ENCODE data around the gene SMARCA2. TPM values are rescaled to one million over a fixed set of nuclear protein-coding genes. Genes with fewer than 3 reads are reported as not detected.

SMARCA2 gene
- total RNA-seq, 1 experiment from 2014 or later, result 77.6 TPM

DNA sequence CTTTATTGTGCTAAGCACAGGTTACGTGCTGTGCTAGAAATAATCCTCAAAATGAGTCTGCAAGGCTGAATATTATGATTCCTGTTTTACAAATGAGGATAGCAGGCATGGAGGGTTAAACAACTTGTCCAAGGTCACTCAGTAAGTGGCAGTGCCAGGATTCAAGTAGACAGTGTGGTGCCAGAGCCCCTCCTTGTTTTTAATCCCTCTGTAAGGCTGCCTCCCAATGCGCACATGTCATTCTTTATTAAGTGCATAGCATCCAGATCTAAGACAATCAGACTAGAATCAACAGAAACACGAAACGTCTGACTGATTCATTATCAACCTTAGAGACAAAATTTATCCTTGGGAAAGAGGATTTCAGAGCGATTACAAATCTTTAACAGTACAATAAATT, 199.6 kb downstream of the SMARCA2 start:
- Mint-ChIP-seq H3K4me3 (ENCODE audit: unreplicated experiment) (no peak overlapping the region), H3K9me3 (ENCODE audit: unreplicated experiment) (no peaks in the 10 kb centered on the region), H3K36me3 (ENCODE audit: insufficient read depth, unreplicated experiment) (no peaks in the 10 kb centered on the region), H3K27me3 (ENCODE audit: insufficient read depth, unreplicated experiment) (no peaks in the 10 kb centered on the region), H3K4me1 (ENCODE audit: insufficient read depth, unreplicated experiment) (peaks cover 6% of the 10 kb centered on the region), H3K27ac (ENCODE audit: low read depth, unreplicated experiment) (no peak overlapping the region)
- BruUV-seq (replicated peaks), result no TSS peak
- CTCF ChIA-PET, result interaction anchor here (1.0 kb wide), 1 partner anchor 16 kb away, joined by 4 read pairs; no protein-coding TSS in a partner anchor
- TF ChIP-seq, protein P1, sequence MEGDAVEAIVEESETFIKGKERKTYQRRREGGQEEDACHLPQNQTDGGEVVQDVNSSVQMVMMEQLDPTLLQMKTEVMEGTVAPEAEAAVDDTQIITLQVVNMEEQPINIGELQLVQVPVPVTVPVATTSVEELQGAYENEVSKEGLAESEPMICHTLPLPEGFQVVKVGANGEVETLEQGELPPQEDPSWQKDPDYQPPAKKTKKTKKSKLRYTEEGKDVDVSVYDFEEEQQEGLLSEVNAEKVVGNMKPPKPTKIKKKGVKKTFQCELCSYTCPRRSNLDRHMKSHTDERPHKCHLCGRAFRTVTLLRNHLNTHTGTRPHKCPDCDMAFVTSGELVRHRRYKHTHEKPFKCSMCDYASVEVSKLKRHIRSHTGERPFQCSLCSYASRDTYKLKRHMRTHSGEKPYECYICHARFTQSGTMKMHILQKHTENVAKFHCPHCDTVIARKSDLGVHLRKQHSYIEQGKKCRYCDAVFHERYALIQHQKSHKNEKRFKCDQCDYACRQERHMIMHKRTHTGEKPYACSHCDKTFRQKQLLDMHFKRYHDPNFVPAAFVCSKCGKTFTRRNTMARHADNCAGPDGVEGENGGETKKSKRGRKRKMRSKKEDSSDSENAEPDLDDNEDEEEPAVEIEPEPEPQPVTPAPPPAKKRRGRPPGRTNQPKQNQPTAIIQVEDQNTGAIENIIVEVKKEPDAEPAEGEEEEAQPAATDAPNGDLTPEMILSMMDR (IDR thresholded peaks at IDR 0.05; ENCODE audit: unreplicated experiment), result no peak
- POLR2A ChIA-PET, result interaction anchor here (0.6 kb wide), 1 partner anchor 20 kb away, joined by 3 read pairs; no protein-coding TSS in a partner anchor
- intact Hi-C loops (cut with micrococcal nuclease), result no loop called here
- DNase-seq (ENCODE audit: unreplicated experiment), result no peak

DNA sequence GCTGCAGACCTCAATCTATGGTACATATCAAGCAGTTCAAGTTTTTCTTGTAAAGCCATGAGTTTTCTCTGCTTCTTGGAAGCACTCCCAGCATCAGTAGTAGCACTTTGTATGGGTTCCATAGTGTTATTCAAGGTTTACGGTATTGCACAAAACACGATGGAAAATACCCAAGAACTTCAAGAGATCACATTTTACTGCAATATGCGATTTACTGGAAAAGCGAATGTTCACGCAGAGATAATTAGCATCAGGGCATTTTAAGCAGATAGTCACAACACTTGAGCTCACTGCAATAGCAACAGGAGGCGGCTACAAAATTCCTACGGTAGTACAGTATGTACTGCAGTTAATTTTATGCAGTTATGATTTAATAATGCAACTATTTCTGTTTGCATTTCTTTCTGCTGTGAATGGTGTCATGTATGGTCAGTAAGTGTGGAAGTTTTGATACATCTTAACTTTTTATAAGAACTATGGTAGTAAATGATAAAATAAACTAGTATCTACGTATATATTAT, 200.8 kb downstream of the SMARCA2 start:
- Mint-ChIP-seq H3K4me3 (ENCODE audit: unreplicated experiment) (no peak overlapping the region), H3K9me3 (ENCODE audit: unreplicated experiment) (no peaks in the 10 kb centered on the region), H3K27ac (ENCODE audit: low read depth, unreplicated experiment) (no peak overlapping the region), H3K4me1 (ENCODE audit: insufficient read depth, unreplicated experiment) (peaks cover 6% of the 10 kb centered on the region), H3K36me3 (ENCODE audit: insufficient read depth, unreplicated experiment) (no peaks in the 10 kb centered on the region), H3K27me3 (ENCODE audit: insufficient read depth, unreplicated experiment) (no peaks in the 10 kb centered on the region)
- intact Hi-C loops (cut with micrococcal nuclease), result no loop called here
- no TSS peak for BruUV-seq (replicated peaks)
- CTCF ChIA-PET, result no interaction called here
- POLR2A ChIA-PET, result no interaction called here
- TF ChIP-seq, protein P1 (IDR thresholded peaks at IDR 0.05; ENCODE audit: unreplicated experiment), result no peak
- DNase-seq (ENCODE audit: unreplicated experiment), result no peak

DNA sequence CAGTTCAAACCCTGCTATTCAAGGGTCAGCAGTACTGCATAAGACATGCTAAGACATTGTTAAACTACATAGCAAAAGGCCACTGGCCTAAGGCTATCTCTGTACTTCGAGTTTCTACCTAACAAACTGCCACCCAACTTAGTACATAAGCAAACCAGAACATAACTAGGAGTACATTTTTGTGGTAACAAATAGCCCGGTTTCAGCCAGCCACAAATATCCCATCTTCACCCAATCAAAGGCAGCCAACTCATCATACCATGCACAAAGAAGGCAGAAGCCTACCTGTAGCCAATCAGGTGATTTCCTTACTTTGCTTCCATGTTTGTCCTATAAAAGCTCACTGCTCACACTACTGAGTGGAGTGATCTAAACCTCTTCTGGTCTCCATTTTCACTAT, 201.4 kb downstream of the SMARCA2 start:
- Mint-ChIP-seq H3K4me3 (ENCODE audit: unreplicated experiment) (no peak overlapping the region), H3K27ac (ENCODE audit: low read depth, unreplicated experiment) (no peak overlapping the region), H3K27me3 (ENCODE audit: insufficient read depth, unreplicated experiment) (no peaks in the 10 kb centered on the region), H3K4me1 (ENCODE audit: insufficient read depth, unreplicated experiment) (peaks cover 6% of the 10 kb centered on the region), H3K36me3 (ENCODE audit: insufficient read depth, unreplicated experiment) (no peaks in the 10 kb centered on the region), H3K9me3 (ENCODE audit: unreplicated experiment) (no peaks in the 10 kb centered on the region)
- ChIA-PET CTCF (no interaction called here), POLR2A (interaction anchor here (0.8 kb wide), 1 partner anchor 578 kb away, joined by 3 read pairs; no protein-coding TSS in a partner anchor)
- intact Hi-C loops (cut with micrococcal nuclease), result no loop called here
- no peak for DNase-seq (ENCODE audit: unreplicated experiment)
- TF ChIP-seq, protein P1 (IDR thresholded peaks at IDR 0.05; ENCODE audit: unreplicated experiment), result no peak
- BruUV-seq (replicated peaks), result no TSS peak

DNA sequence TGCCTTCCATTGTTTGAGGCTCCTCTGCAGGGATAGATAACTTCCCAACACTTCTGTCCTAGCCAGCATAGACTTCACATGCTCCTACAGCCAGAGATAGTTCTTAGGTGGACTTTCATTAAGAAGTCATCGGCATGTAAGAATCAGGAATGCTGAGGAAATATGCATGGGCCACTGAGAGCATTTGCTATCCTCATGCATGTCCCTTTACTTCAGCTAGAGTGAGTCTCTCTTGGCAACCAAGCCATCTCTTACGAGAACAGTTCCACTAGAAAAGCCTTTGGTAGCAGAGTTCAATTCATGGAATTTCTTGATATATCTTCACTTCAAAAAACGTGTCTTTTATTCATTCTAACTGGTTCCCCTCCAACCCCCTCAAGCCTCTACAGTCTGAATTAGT, 202.4 kb downstream of the SMARCA2 start:
- no TSS peak for BruUV-seq (replicated peaks)
- Mint-ChIP-seq H3K27me3 (ENCODE audit: insufficient read depth, unreplicated experiment) (no peaks in the 10 kb centered on the region), H3K4me3 (ENCODE audit: unreplicated experiment) (no peak overlapping the region), H3K4me1 (ENCODE audit: insufficient read depth, unreplicated experiment) (peaks cover 6% of the 10 kb centered on the region), H3K36me3 (ENCODE audit: insufficient read depth, unreplicated experiment) (no peaks in the 10 kb centered on the region), H3K9me3 (ENCODE audit: unreplicated experiment) (no peaks in the 10 kb centered on the region), H3K27ac (ENCODE audit: low read depth, unreplicated experiment) (no peak overlapping the region)
- no peak for DNase-seq (ENCODE audit: unreplicated experiment)
- intact Hi-C loops (cut with micrococcal nuclease), result no loop called here
- TF ChIP-seq, protein P1 (IDR thresholded peaks at IDR 0.05; ENCODE audit: unreplicated experiment), result no peak
- POLR2A ChIA-PET, result no interaction called here
- CTCF ChIA-PET, result interaction anchor here (1.0 kb wide), 1 partner anchor 11 kb away, joined by 4 read pairs; no protein-coding TSS in a partner anchor

All from MCF 10A (cell line).